ENCODE data around the gene HYCC1. TPM values are rescaled to one million over a fixed set of nuclear protein-coding genes. Genes with fewer than 3 reads are reported as not detected.

The HYCC1 gene
- total RNA-seq, 1 donor from 2014 or later, result 86.4 TPM

GRCh38 chr7:23017309-23017708 is 3.4 kb upstream of the HYCC1 start:
- FAIRE-seq (no peak), DNase-seq (ENCODE audit: low spot score in 2 of 2) (no peak)

GRCh38 chr7:23016345-23017253 is 2.7 kb upstream of the HYCC1 start:
- DNase-seq (ENCODE audit: low spot score in 2 of 2) (no peak), FAIRE-seq (no peak)

GRCh38 chr7:23014681-23015080 is 751 bp upstream of the HYCC1 start:
- DNase-seq (ENCODE audit: low spot score in 2 of 2) (no peak), FAIRE-seq (no peak)

GRCh38 chr7:23012908-23013714 is 819 bp downstream of the HYCC1 start:
- DNase-seq (ENCODE audit: low spot score in 2 of 2) (no peak), FAIRE-seq (no peak)

- FAIRE-seq (no peak), DNase-seq (ENCODE audit: low spot score in 2 of 2) (no peak)
These were observed 1.7 kb downstream of the HYCC1 start for GRCh38 chr7:23012186-23012585.

- no peak for DNase-seq (ENCODE audit: low spot score in 2 of 2)
- no peak for FAIRE-seq
These were observed 2.6 kb downstream of the HYCC1 start for GRCh38 chr7:23011222-23011924.

- FAIRE-seq (no peak), DNase-seq (ENCODE audit: low spot score in 2 of 2) (no peak)
These were observed 4.6 kb downstream of the HYCC1 start for GRCh38 chr7:23009303-23009702.

GRCh38 chr7:23004247-23004520 is 9.7 kb downstream of the HYCC1 start:
- FAIRE-seq, result no peak

GRCh38 chr7:23003505-23004246 is 10.3 kb downstream of the HYCC1 start:
- no peak for FAIRE-seq
- DNase-seq (ENCODE audit: low spot score in 2 of 2), result no peak

More at GRCh38 chr7:23004247-23004520, 9.7 kb downstream of the HYCC1 start:
- DNase-seq (ENCODE audit: low spot score in 2 of 2), result no peak

GRCh38 chr7:23002698-23003097 is 11.2 kb downstream of the HYCC1 start:
- DNase-seq (ENCODE audit: low spot score in 2 of 2) (no peak), FAIRE-seq (no peak)

GRCh38 chr7:23001610-23002009 is 12.3 kb downstream of the HYCC1 start:
- FAIRE-seq (no peak), DNase-seq (ENCODE audit: low spot score in 2 of 2) (no peak)

GRCh38 chr7:23000597-23001360 is 13.2 kb downstream of the HYCC1 start:
- no peak for FAIRE-seq

GRCh38 chr7:22998519-22998896 is 15.4 kb downstream of the HYCC1 start:
- DNase-seq (ENCODE audit: low spot score in 2 of 2) (no peak), FAIRE-seq (no peak)

More at GRCh38 chr7:23000597-23001360, 13.2 kb downstream of the HYCC1 start:
- DNase-seq (ENCODE audit: low spot score in 2 of 2), result no peak

GRCh38 chr7:22997871-22998518 is 15.9 kb downstream of the HYCC1 start:
- FAIRE-seq (no peak), DNase-seq (ENCODE audit: low spot score in 2 of 2) (no peak)

GRCh38 chr7:22996470-22996869 is 17.5 kb downstream of the HYCC1 start:
- DNase-seq (ENCODE audit: low spot score in 2 of 2), result no peak
- FAIRE-seq, result no peak

GRCh38 chr7:22995011-22995410 is 18.9 kb downstream of the HYCC1 start:
- no peak for FAIRE-seq
- DNase-seq (ENCODE audit: low spot score in 2 of 2), result no peak

GRCh38 chr7:22992874-22993840 is 20.8 kb downstream of the HYCC1 start:
- DNase-seq (ENCODE audit: low spot score in 2 of 2) (no peak), FAIRE-seq (no peak)

GRCh38 chr7:22990588-22990949 is 23.4 kb downstream of the HYCC1 start:
- DNase-seq (ENCODE audit: low spot score in 2 of 2) (no peak), FAIRE-seq (no peak)
